GM21619 (cell line): Measurements from ENCODE around the gene FRMD4A.
"Not testable (repeated sequence)": the region's sequence is repeated elsewhere in the genome, so short reads cannot be mapped to it uniquely, and the experiment has no call there.

Experiments used
- ATAC-seq: cut with Tn5 transposase; IDR thresholded peaks from one replicate; pipeline ENCODE4 v1.9.1; 2021; ENCODE audit not compliant: unreplicated experiment

Gene FRMD4A

GRCh38 chr10:13865758-13866491, 464.8 kb downstream of the FRMD4A start:
- ATAC-seq: no peak

- ATAC-seq: not testable (repeated sequence)
Observed at GRCh38 chr10:13865220-13865619, 465.5 kb downstream of the FRMD4A start.

- ATAC-seq: no peak
Observed at GRCh38 chr10:13862546-13863233, 468.0 kb downstream of the FRMD4A start.

DNA sequence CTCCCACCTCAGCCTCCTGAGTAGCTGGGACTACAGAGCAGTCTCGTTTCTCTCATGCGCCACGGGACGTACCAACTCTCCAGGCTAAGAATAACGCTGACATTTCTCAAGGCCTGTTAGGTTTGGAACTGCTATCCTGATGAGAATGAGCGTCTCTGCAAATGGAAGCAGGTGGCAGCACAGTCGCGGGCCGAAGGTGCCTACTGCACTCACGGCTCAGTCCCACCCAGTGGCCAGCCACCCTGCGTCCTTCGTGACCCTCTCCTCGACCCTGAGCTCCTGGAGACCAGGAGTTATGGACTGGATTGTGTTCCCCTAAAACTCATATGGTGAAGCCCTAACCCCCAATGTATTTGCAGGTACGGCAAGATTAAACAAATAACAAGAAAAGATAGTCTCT, 469.8 kb downstream of the FRMD4A start:
- ATAC-seq: no peak

DNA sequence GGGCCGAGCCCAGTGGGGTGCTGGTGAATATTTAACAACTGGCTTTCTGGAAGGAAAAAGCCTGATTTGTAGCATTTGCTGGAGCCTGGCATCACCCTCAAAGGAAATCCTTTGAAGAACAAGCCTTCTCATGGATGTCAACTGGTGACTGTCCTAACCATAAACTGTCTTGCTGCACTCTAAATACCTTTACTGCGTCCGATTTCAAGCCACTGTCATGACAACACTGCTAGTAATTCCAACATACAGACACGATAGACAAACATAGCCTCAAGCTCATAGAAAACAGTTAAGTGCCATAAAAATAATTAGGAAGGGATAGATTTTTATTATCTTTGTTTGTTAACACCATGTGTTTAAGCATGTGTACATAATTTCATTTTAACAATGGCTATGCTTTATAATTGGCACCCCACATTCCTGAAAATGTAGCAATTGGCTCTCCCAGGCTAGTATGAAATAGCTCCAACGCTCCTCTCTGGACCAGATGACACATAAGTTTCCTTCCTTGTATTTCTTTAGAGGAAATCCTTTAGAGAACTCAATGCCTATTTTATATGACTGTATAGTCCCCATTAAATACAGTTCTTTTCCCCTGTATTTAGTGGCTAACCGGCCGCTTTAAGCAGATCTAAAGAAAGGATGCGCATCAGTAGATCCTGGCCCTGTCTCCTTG, 470.6 kb downstream of the FRMD4A start:
- ATAC-seq: no peak

- no peak for ATAC-seq
Observed at GRCh38 chr10:13858709-13859108, 472.0 kb downstream of the FRMD4A start.

GRCh38 chr10:13857451-13857850, 473.3 kb downstream of the FRMD4A start:
- no peak for ATAC-seq

- no peak for ATAC-seq
Observed at GRCh38 chr10:13853854-13854253, 476.9 kb downstream of the FRMD4A start.

DNA sequence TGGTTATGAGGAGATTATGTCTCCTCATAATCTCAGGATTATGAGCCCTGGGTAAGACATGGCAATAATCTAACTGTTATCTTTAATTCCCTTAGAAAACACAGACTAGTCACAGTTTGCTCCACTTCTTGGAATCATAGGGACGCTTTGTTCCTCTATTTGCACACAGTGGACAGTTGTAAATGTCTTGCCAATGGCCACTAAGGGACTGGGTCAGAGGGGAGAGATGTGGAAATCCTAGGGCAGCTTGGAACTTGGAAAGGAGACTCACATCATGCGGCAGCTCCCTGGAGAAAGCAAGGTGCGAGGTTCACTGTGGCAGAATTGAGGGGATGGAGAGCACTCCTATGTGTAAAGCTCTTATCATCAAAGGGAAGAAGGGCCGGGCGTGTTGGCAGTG, 477.9 kb downstream of the FRMD4A start:
- ATAC-seq: no peak

GRCh38 chr10:13851906-13852305, 478.8 kb downstream of the FRMD4A start:
- no peak for ATAC-seq

GRCh38 chr10:13848520-13849445, 481.9 kb downstream of the FRMD4A start:
- ATAC-seq: no peak

DNA sequence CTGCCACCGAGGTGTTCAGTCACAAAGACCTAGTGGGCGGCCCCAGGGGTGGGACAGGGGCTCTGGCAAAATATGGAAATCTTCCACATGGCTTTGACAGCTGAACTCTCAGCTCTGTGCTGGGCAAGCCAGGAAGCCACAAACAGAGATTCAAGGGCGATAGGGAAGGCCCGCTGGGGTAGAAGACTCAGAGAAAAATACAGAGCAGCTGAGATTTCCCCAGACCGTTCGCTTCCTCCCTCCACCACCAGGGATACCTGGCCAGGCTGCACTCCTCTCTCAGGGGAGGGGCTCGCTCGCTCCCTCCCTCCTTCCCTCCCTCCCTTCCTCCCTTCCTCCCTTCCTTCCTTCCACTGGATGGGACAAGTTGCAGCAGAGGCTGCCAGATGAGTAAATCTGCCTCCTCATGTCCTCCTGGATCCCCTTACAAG, 483.5 kb downstream of the FRMD4A start:
- no peak for ATAC-seq

DNA sequence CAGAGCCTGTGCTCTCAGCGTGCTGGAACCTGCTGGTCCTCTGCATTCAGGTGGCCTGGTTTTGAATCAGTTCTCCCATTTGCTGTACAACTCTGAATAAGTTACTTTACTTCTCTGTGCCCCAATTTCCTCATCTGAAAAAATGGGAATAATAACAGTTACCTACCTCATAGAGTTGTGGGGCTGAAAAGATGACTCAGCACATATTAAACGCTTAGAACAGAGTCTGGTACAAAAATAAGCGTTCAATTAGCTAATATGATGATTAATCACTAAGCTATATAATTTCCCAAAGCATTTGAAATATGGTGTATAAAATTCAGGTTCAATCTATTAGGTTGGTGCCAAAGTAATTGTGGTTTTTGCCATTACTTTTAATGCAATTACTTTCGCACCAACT, 484.8 kb downstream of the FRMD4A start:
- no peak for ATAC-seq

- ATAC-seq: no peak
Observed at GRCh38 chr10:13844651-13845050, 486.1 kb downstream of the FRMD4A start.

DNA sequence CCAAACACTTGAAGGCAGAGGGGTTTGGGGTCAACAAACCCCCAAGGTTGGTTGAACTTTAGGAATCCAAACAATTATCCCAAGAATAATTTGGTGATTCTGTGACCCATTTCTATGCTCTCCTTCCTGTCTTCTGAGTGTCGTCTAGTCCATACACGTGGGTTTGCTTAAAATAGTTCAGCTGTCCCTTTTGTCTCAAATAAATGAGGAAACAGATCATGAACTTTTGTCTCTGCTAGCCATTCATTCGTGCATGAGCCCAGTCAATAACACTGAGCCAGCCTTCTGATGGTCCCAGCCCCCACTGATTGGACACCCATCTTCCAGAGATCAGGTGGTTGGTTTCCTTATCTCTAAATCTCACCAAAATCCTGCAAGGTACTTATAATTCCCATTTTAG, 488.6 kb downstream of the FRMD4A start:
- ATAC-seq: no peak

- no peak for ATAC-seq
Observed at GRCh38 chr10:13840036-13840435, 490.7 kb downstream of the FRMD4A start.

- no peak for ATAC-seq
Observed at GRCh38 chr10:13839430-13839990, 491.2 kb downstream of the FRMD4A start.

- no peak for ATAC-seq
Observed at GRCh38 chr10:13839030-13839429, 491.7 kb downstream of the FRMD4A start.

DNA sequence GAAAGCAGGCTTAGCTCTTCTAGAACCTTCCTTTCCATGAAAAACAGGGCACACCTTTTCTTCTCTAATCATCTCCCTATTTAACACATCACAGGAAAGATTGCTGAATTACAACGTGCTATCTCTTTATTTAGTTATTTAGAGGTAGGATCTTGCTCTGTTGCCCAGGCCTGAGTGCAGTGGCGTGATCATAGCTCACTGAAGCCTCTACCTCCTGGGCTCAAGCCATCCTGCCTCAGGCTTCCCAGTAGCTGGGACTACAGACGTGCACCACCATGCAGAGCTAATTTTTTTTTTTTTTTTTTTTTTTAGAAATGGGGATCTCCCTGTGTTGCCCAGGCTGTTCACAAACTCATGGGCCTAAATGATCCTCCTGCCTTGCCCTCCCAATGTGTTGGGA, 492.8 kb downstream of the FRMD4A start:
- no peak for ATAC-seq

GRCh38 chr10:13834581-13835286, 496.0 kb downstream of the FRMD4A start:
- no peak for ATAC-seq
